SU-DHL-6 (cell line): ENCODE results near the gene GLYATL3.

Experiments used
- H2AFZ ChIP-seq: fragments of 200-600 bp; sonication (generic); 2 replicates; pipeline ENCODE4 v1.6.1; 2014; ENCODE audit warnings: low read depth, mild to moderate bottlenecking, moderate library complexity, mixed read lengths, antibody characterized with exemption, low read length; ENCODE audit not compliant: severe bottlenecking
- H3F3A ChIP-seq: fragments of 200-600 bp; shearing (Covaris generic); 2 replicates; pipeline ENCODE4 v1.6.0; 2016; ENCODE audit warnings: antibody characterized with exemption, mild to moderate bottlenecking; ENCODE audit not compliant: insufficient read depth
- H3K27ac ChIP-seq: fragments of 200-600 bp; sonication (generic); 2 replicates; pipeline ENCODE4 v1.5.1; 2016; ENCODE audit warnings: low read depth, mild to moderate bottlenecking, low read length, moderate library complexity, mixed read lengths
- H3K27me3 ChIP-seq: fragments of 200-600 bp; sonication (generic), shearing (Covaris generic); 2 replicates; pipeline ENCODE4 v1.6.0; 2014; ENCODE audit warnings: mild to moderate bottlenecking, low read length
- H3K36me3 ChIP-seq: fragments of 200-600 bp; sonication (generic); 2 replicates; pipeline ENCODE4 v1.6.1; 2014; ENCODE audit warnings: mild to moderate bottlenecking, low read length, mixed read lengths
- H3K4me2 ChIP-seq: fragments of 300-600, 200-600 bp; shearing (Covaris generic), sonication (generic); 2 replicates; pipeline ENCODE4 v1.6.0; 2014; ENCODE audit warnings: low read length, low read depth, mild to moderate bottlenecking; ENCODE audit not compliant: poor library complexity, severe bottlenecking
- H3K4me3 ChIP-seq: fragments of 200-600 bp; sonication (generic); 2 replicates; pipeline ENCODE4 v1.5.1; 2014; ENCODE audit warnings: antibody characterized with exemption, low read length, mild to moderate bottlenecking, mixed read lengths; ENCODE audit not compliant: insufficient read depth, poor library complexity, severe bottlenecking
- H3K79me2 ChIP-seq: fragments of 200-600 bp; sonication (generic); 2 replicates; pipeline ENCODE4 v1.6.1; 2014; ENCODE audit warnings: mild to moderate bottlenecking, low read length, moderate library complexity; ENCODE audit not compliant: insufficient read depth
- H3K9ac ChIP-seq: fragments of 200-600 bp; sonication (generic); 2 replicates; pipeline ENCODE4 v1.7.0; 2014; ENCODE audit warnings: mild to moderate bottlenecking, low read length
- H3K9me2 ChIP-seq: fragments of 200-600 bp; sonication (generic); replicated peaks from 2 replicates; pipeline ENCODE4 v1.6.1; 2014; ENCODE audit warnings: low read length; ENCODE audit not compliant: insufficient read depth
- H3K9me3 ChIP-seq: fragments of 200-600 bp; sonication (generic); 2 replicates; pipeline ENCODE4 v1.6.1; 2014; ENCODE audit warnings: low read length, mixed read lengths; ENCODE audit not compliant: insufficient read depth
- H4K20me1 ChIP-seq: fragments of 200-600 bp; sonication (generic); 2 replicates; pipeline ENCODE4 v1.6.1; 2014; ENCODE audit warnings: low read depth, mild to moderate bottlenecking, antibody characterized with exemption, low read length, moderate library complexity, mixed read lengths
- EZH2phosphoT487 ChIP-seq: fragments of 200-600 bp; sonication (generic), shearing (Covaris generic); conservative IDR thresholded peaks from 2 replicates; pipeline ENCODE4 v1.6.1; 2018; ENCODE audit warnings: mild to moderate bottlenecking, antibody characterized with exemption, low read length, moderate library complexity, mixed read lengths
- TF ChIP-seq, protein P1 (sequence below): fragments of 200-600 bp; sonication (generic); IDR thresholded peaks from one replicate; pipeline ENCODE4 v1.5.1; 2017; ENCODE audit warnings: antibody characterized with exemption, mild to moderate bottlenecking, low read length, moderate library complexity; ENCODE audit not compliant: insufficient read depth, poor library complexity, severe bottlenecking

GLYATL3 gene

GRCh38 chr6:49553384-49553783, 53.7 kb downstream of the GLYATL3 start:
- Histone ChIP-seq H3K9ac (no peak overlapping the region), H3K27me3 (no peaks in the 10 kb centered on the region), H3K36me3 (no peaks in the 10 kb centered on the region), H3F3A (no peaks in the 10 kb centered on the region), H3K4me2 (no peak overlapping the region), H3K79me2 (no peaks in the 10 kb centered on the region), H3K9me3 (no peaks in the 10 kb centered on the region), H3K4me3 (no peak overlapping the region), H2AFZ (no peak overlapping the region), H3K9me2 (no peaks in the 10 kb centered on the region), H4K20me1 (no peaks in the 10 kb centered on the region), H3K27ac (no peak overlapping the region)
- no peak for TF ChIP-seq EZH2phosphoT487
- TF ChIP-seq, protein P1, sequence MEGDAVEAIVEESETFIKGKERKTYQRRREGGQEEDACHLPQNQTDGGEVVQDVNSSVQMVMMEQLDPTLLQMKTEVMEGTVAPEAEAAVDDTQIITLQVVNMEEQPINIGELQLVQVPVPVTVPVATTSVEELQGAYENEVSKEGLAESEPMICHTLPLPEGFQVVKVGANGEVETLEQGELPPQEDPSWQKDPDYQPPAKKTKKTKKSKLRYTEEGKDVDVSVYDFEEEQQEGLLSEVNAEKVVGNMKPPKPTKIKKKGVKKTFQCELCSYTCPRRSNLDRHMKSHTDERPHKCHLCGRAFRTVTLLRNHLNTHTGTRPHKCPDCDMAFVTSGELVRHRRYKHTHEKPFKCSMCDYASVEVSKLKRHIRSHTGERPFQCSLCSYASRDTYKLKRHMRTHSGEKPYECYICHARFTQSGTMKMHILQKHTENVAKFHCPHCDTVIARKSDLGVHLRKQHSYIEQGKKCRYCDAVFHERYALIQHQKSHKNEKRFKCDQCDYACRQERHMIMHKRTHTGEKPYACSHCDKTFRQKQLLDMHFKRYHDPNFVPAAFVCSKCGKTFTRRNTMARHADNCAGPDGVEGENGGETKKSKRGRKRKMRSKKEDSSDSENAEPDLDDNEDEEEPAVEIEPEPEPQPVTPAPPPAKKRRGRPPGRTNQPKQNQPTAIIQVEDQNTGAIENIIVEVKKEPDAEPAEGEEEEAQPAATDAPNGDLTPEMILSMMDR = no peak

DNA sequence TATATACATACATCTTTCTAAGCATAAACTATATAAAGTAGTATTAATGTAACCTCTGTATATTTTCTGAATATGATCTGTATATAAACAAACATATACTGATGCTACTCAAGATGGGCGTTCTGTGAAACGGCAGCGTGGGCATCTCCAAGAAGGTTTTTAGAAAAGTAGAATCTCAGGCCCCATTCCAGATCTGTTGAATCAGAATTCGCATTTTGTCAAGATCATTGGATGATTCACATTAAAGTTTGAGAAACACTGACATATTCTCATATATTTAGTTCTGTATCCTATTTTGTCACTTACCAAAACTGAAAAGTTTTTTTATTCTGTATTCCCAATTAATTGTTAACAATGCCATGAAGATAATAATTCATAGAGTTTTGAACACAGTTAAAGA, 56.2 kb downstream of the GLYATL3 start:
- H3K9ac ChIP-seq = no peak overlapping the region
- H3K4me3 ChIP-seq = no peak overlapping the region
- no peak overlapping the region for H3K27ac ChIP-seq
- H4K20me1 ChIP-seq = no peaks in the 10 kb centered on the region
- H3K4me2 ChIP-seq = no peak overlapping the region
- H3K79me2 ChIP-seq = no peaks in the 10 kb centered on the region
- H2AFZ ChIP-seq = no peak overlapping the region
- H3K27me3 ChIP-seq = no peaks in the 10 kb centered on the region
- H3K9me3 ChIP-seq = no peaks in the 10 kb centered on the region
- H3K9me2 ChIP-seq = no peaks in the 10 kb centered on the region
- no peaks in the 10 kb centered on the region for H3F3A ChIP-seq
- no peaks in the 10 kb centered on the region for H3K36me3 ChIP-seq
- TF ChIP-seq, protein P1 = no peak
- TF ChIP-seq EZH2phosphoT487 = no peak

- no peaks in the 10 kb centered on the region for H3K79me2 ChIP-seq
- no peaks in the 10 kb centered on the region for H3K9me3 ChIP-seq
- no peaks in the 10 kb centered on the region for H3K27me3 ChIP-seq
- no peaks in the 10 kb centered on the region for H3F3A ChIP-seq
- H3K36me3 ChIP-seq = no peaks in the 10 kb centered on the region
- H3K27ac ChIP-seq = no peak overlapping the region
- H3K4me3 ChIP-seq = no peak overlapping the region
- no peaks in the 10 kb centered on the region for H4K20me1 ChIP-seq
- no peak overlapping the region for H2AFZ ChIP-seq
- TF ChIP-seq, protein P1 = no peak
- TF ChIP-seq EZH2phosphoT487 = no peak
- no peak overlapping the region for H3K4me2 ChIP-seq
- no peaks in the 10 kb centered on the region for H3K9me2 ChIP-seq
- H3K9ac ChIP-seq = no peak overlapping the region
These were observed 56.7 kb downstream of the GLYATL3 start for GRCh38 chr6:49556429-49556837.
